HG03354 (cell line): ENCODE measurements around the gene CPNE7.
"Not testable (repeated sequence)": the region's sequence is repeated elsewhere in the genome, so short reads cannot be mapped to it uniquely, and the experiment has no call there.

Experiments
- ATAC-seq: cut with Tn5 transposase; IDR thresholded peaks from one replicate; pipeline ENCODE4 v1.9.1; 2021; ENCODE audit warnings: mild to moderate bottlenecking; ENCODE audit not compliant: unreplicated experiment, poor library complexity, severe bottlenecking

Gene CPNE7

DNA sequence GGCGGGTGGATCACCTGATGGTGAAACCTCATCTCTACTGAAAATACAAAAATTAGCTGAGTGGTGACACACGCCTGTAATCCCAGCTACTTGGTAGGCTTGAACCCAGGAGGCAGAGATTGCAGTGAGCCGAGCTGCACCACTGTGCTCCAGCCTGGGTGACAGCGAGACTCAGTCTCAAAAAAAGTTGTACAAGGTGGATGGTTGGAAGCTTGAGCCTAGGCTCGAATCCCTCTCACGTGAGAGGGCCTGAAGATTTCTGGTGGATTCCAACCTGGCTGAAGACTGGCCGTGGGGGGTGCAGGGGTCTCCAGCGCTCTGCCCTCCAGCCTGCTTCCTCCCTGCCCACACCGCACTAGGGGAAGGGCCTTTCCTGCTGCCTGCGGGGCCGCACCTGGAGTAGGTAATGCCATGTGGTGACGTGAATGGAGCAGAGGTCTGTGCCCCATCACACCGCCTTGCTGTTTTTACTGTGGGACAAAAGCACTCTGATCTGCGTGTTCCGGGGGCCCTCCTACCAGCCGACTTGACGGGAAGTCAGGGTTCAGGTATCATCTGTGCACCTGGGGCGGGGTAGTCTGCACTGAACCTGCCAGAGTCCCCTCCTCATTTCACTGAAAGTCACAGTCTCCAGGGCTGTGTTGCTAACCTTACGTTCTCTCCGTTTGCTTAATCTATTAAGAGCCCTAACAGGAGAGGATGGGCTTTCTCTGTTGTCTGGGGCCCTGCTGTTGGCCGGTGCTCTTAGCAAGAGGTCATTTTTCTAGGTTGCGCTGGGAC lies 10.9 kb upstream of the CPNE7 start:
- ATAC-seq, result no peak

DNA sequence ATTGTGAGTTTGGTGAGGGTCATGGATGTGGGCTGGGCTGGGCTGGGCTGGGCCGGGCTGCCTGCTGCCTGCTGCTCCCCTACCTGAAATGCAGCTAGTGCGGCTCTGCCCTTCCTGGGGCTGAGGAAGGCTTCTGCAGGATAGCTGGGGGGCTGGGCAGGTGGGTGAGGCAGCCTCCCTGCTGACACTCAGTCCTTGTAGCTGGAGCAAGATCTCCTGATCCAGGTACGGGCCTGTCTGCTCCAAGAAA lies 10.4 kb upstream of the CPNE7 start:
- no peak for ATAC-seq

DNA sequence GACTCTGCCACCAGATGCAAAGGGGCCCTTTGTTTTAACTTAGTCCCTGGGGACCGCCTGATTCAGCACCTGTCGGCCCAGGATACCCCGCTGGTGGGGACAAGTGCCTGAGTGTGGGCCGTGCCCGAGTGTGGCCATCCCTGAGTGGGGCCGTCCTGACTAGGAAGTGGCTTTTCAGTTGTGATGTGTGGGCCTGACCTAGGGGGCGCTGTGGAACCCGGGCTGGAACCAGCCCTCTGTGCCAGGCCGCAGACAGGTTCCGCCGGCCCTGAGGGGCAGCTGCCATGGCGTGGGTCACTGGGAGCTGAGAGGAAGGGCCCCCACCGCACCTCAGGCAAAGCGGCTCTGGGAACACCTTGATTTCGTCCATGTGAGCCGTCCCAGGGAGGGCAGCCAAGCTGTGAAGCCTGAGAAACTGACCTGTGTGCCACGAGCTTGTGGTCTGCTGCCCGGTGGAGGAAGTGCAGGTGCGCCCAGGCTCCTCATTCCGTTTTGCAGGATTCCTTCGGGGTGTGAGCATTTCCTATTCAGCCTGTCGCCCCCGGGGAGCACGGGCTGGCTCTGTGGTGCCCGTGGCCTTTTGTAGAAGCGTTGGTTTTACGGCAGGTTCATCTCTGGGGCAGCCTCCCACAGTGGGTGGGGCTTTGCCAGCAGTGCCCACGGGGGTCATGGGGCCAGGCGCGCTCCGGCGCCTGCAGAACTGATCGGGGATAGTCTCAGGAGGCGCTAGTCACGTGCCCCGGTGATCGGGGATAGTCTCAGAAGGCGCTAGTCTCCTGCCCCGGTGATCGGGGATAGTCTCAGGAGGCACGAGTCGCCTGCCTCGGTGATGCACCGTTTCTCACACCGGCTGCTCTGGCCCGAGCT lies 9.8 kb upstream of the CPNE7 start:
- no peak for ATAC-seq

DNA sequence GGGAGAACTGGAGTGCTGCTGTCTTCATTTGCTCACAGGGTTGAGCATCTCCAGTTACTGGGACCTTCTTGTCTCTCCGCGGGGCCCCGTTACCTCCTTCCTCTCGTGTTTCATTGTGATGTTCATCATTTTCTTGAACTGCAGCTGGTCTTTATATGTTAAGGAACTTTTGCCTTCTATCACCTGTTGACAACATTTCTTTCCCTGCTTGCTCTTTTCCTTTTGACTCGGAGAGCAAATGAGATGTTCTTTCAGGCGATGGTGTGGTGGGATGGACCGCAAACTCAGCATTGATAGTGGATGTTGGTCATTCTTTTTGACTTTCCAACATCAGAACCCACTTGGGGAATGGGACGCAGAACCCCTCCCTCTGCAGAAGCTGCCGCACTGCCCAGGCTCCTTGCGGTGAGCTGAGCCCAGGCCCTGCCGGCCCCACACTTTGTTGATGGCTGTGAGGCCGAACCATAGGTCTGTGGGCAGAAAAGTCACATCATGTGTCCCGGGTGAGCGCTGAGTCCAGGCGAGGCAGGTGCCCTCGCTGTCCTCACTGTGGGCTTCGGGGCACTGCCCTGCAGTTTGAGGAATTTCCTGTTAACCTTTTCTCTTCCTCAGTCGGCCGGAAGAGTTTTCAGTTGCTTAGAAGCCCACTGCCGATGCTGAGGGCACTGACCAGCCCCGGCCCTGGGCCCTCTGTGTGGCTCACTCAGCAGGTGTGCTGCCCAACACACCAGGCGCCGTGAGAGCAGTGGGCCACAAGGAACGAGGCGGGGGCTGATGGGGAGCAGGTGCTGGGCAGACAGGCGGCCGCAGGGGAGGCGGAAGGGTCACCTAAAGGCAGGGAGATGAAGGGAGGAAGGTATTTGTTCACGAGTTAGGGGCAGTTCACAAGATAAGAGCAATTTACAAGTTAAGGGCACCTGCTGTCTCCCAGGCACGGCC lies 7.6 kb upstream of the CPNE7 start:
- ATAC-seq, result no peak

DNA sequence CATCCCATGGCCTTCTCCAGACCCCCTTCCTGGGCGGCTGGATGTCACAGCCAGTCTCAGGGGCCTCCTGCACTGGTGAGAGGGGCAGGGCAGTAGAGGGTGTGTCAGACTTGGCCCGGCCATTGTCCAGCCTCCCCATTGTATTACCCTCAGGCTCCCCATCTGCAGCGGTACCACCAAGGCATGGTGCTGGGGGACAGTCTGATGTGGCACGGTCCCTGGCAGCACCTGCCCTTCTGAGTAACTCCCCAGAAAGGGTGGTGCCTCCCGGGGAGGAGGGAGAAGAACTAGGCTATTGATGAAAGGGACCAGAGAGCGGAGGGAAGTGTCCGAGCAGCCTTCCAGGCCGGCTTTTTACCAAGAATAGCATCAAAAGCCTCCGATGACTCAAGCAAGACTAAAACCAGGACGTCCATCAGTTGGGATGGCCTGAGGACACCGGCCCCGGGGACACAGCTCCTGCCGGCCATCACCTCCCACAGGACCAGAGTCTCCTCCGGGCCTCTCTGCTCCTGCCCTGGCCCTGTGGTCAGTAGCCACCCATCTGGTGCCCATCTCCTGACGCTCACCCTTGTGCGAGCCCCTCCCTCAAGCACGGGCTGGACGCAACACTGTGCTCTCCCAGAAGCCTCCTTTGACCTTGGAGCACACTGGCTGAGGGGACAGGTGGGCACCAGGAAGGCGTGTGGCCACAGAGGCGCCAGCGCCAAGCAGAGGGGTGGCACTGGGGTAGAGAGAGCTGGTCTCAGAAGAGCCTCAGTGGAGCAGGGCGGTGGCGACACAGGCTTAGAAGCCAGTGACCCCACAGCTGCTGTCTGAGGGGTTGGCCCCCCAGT lies 5.8 kb upstream of the CPNE7 start:
- ATAC-seq, result no peak

DNA sequence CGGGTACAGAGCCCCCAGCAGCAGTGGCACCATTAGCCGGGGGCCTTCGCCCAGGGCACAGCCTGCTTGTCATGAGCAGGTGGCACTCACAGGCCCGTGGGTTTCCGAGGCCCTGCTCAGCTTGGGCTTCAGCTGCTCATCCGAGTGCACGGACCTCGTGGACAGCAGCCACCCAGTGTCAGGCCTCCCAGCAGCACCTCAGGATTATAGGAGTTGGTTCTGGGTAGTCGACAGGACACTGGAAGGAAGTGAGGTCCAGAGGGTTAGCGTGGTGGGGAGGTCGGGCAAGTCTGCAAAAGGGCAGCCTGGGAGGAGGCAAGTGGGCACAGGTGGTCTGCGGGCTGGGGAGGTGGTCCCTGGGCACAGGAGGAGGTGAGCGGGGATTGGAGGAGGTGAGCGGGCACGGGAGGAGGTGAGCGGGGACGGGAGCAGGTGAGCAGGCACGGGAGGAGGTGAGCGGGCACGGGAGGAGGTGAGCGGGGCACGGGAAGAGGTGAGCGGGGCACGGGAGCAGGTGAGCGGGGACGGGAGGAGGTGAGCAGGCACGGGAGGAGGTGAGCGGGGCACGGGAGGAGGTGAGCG lies 5.1 kb upstream of the CPNE7 start:
- no peak for ATAC-seq

DNA sequence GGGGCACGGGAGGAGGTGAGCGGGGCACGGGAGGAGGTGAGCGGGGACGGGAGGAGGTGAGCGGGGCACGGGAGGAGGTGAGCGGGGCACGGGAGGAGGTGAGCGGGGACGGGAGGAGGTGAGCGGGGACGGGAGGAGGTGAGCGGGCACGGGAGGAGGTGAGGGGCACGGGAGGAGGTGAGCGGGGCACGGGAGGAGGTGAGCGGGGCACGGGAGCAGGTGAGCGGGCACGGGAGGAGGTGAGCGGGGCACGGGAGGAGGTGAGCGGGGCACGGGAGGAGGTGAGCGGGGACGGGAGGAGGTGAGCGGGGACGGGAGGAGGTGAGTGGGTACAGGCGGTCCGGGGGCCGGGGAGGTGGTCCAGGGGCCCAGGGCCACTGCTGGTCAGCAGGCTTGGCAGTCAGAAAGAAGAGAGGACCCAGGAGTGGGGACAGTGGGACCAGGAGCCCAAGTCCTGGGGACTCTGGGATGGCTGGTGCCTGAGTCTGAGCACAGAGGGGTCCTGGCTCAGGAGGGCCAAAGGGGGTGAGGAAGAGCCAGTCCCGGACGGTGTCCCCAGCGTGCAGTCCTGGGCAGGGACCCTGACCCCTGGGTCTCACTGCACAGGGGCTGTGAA lies 4.5 kb upstream of the CPNE7 start:
- ATAC-seq, result not testable (repeated sequence)

DNA sequence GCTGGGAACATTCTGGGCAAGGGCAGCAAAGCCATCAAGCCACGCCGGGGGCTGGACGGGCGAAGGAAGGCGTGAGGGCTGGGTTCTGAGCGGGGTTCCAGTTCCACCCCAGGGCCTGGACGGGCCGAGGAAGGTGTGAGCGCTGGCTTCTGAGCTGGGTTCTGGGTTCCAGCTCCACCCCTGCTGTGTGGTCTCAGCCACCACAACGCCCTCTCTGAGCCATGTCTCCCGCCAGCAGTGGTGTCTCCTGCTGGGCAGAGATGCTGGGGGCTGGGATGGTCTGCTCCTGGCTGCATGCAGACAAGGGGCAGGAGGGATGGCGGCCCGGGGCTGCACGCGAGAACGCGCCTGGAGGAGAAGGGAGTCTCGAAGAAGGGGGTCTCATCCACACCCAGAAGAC lies 3.9 kb upstream of the CPNE7 start:
- ATAC-seq, result no peak

DNA sequence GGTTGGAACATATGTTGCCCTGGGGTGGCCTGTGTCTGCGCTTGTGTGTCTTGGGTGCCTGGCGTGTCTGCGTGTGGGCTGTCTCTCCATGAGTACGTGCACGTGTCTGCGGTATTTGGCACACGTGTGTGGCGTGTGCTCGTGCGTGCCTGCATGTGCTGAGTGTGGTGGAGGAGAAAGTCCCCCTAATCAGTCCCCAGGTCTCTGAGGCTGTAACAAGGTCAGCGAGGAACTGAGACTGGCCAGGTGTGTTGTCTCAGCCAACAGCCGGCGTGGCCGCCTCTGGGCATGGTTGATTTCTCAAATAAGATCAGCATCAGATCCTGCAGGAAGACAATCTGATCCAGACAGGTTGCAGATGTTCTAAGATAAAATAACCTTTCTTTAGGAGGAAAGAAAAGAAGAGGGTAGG lies 3.5 kb upstream of the CPNE7 start:
- ATAC-seq, result peak; percentile 45

DNA sequence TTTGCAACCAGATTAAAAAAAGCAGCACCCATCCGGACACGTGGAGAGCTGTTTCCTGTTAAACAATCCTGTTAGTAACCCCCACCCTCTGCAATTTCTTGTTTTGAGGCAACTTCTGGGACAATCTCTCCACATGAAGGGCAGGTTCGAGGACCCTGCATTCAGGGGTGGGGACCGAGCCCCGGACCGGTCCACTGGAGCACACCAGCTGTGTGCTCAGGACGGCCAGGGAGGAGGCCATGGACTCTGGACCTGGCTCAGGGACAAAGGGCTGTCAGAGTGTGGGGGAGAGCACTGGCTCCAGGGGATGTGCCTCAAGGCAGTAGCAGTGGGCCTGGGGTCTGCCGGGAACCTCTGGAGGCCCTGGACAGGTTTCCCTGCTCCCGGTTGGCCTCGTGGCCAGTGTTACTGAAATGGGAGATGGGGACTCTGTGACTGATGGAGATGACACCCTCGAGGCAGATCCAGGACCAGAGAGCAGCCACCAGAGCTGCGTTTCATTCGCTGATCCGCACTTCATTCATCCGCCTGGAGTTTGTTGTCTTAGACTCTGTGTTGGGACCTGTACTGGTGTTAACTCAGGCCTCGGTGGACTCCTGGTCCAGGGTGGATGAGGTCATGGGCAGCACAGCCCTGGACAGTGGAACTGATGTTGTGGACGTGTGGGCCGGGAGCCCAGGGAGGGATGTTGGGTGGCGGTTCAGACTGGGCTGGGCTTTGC lies 2.9 kb upstream of the CPNE7 start:
- no peak for ATAC-seq

DNA sequence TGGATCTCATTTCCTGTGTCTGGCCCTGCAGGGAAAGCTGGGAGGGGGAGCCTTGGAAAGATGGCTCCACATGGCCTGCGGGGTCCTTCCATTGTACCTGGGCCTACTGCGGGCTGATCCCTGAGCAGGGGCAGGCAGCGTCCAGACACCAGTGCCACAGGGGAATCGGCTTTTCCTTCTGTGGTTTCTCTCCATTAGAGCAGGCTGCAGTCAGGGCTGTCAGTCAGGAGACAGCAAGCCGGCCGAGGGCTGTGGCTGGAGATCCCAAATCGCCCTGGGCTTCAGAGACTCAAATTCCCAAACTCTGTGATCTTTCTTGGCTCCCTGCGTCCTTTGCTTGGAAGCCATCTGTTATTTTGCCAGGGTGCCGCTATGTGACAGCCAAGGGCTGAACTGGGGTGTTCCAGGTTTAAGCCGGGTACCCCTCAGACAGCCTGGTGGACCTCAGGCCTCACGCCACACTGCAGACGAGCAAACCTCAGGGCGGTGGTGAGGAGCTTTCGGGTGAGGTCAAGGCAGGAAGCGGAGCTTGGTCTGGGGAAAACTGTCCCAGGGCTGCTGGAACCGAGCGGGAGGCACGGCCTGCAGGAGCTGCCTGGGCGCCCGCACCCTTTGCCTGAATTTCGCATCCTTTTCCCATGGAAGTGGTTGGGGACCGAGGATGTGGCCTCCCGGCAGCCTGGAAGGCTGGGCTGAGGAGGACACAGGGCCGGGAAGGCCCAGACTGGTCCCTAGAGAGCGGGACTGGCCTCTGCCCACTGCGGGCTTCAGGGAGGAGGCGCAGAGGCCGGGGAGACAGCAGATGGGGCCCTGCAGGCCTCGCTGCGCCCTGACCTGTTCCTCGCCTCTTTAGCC lies 1.5 kb upstream of the CPNE7 start:
- ATAC-seq, result peak; percentile 8

DNA sequence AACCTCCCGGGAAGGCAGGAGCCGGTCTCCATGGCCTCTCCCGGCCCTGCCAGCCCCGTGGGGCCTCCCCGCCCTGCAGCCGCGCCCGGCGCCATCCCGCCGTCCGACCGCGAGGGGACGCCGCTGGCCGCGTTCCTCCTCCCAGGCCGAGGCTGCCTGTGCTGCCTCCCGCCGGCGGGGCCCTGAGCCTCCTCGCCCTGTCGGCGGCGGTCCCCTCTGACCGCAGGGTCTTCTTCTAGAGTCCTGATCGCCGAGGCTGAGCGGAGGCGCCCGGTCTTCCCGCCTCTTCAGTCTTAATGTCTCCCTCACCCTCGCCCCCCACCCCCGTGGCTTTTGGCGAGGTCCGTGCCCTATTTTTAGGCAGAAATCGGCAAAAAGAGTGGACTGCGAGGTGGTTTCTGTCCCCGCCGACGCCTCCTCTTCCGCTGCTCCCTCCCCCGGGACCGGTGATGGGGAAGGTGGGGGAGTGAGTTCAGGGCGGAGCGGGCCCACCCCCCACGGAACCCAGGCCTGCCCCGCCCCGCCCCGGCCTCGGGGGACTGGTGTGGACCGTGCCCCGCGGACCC lies 794 bp upstream of the CPNE7 start:
- peak; percentile 46 for ATAC-seq

DNA sequence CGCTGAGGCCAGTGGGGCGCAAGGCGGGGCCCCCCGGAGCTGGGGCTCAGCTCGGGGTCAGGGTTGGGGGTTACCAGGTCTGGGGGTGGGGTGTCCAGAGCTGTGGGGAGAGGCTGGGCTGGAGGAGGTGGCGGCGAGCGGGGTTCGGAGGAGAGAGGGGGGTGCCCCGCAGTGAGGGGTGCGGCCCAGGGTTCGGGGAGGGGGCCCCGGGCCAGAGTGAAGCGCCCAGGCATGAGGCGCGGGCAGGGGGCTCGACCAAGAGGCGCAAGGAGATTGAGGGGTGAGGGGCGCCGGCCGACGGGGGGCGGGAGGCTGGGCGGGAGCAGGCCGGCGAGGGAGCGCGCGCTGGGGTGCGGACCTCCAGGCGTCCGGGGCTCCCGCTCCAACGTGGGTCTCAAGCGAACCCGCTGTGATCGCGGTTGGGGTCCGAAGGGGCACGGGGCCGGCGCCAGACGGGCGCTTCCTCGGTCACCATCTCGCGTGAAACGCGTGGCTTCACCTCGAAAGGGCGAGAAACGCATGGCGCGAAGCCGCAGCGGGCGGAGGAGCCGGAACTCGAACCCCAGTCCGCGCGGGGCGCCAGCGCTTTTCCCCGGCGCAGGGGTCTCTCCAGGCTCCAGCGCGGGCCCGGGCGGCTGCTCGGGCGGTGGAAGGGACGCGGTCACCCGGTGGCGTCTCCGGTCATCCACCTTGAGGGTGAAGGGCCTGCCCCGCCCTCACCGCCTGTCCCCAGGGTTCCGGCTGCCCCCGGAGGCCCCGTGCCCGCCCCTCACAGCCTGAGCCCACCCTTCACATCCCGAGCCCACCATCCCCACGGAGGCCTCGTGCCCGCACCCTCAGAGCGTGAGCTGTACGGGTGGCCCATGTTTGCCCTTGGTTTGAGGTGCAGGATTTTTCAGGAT lies 846 bp downstream of the CPNE7 start:
- ATAC-seq, result no peak

DNA sequence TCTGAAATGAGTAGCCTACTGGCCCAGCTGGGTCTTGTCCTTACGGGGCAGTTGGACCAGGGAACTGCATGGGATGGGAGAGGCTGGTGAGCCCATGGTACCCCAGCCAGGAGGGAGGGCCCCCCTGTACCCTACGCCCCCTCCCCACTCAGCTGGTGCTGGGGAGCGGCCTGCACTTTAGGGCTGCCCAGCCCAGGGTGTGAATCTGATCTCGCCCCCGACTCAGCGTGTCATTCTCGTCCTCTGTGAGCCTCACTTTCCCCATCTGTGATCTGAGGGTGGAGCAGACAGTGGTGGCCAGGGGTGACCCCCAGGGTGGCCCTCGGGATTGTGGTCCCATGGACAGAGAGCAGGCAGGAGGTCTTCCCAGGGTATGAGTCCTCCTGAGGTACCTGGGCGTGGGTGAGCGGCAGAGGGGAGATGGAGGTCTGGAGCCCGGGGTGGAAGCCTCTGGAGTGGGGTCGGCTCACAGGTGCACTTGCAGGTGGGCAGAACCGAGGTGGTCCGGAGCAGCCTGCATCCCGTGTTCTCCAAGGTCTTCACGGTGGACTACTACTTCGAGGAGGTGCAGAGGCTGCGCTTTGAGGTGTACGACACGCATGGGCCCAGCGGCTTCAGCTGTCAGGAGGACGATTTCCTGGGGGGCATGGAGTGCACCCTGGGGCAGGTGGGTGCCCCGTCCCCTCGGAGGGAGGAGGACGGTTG lies 1.6 kb downstream of the CPNE7 start:
- no peak for ATAC-seq

DNA sequence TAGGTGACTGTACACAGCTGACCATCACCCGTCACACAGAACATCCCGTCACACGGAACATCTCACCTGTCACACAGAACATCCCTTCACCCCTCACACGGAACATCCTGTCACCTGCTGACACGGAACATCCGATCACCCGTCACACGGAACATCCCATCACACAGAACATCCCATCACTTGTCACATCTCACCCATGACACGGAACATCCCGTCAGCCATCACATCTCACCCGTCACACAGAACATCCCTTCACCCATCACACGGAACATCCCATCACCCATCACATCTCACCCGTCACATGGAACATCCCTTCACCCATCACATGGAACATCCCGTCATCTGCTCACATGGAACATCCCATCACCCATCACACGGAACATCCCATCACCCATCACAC lies 3.8 kb downstream of the CPNE7 start:
- ATAC-seq, result no peak
